Activated naive CD8-positive, alpha-beta T cell treated with anti-CD3 and anti-CD28 coated beads, Interleukin-2, amount 10 ng/mL, durations not matched to agents 7 days and 5 days (primary cell): ENCODE data around the gene CDC34. TPM values are rescaled to one million over a fixed set of nuclear protein-coding genes. Genes with fewer than 3 reads are reported as not detected.
A peak's percentile ranks its signal among the peaks of the same experiment; 100 is the strongest.
"Not testable (repeated sequence)": the region's sequence is repeated elsewhere in the genome, so short reads cannot be mapped to it uniquely, and the experiment has no call there.

Experiments
- ATAC-seq: fragments of 150-1000 bp; cut with Tn5 transposase; one replicate; pipeline ENCODE4 v1.10.0; 2021; ENCODE audit warnings: low read depth, moderate library complexity
- POLR2A ChIA-PET: fragments of 350-600 bp; sonication (Branson Sonifier 250); formaldehyde crosslinking; loops from one replicate; lab custom pipeline; 2021; ENCODE audit warnings: antibody characterized with exemption; lab: Charles Lee
- DNase-seq: peaks from one replicate; pipeline ENCODE4 v3.0.0; 2021
- H3K27ac Mint-ChIP-seq: one replicate; pipeline ENCODE4 v1.8.0; 2022; ENCODE audit warnings: mild to moderate bottlenecking, mixed read lengths
- H3K27me3 Mint-ChIP-seq: one replicate; pipeline ENCODE4 v1.8.0; 2022; ENCODE audit warnings: mild to moderate bottlenecking, moderate library complexity, mixed read lengths
- H3K36me3 Mint-ChIP-seq: one replicate; pipeline ENCODE4 v1.8.0; 2021; ENCODE audit warnings: mild to moderate bottlenecking, mixed read lengths
- H3K4me1 Mint-ChIP-seq: one replicate; pipeline ENCODE4 v1.8.0; 2021; ENCODE audit warnings: mixed read lengths
- H3K4me3 Mint-ChIP-seq: one replicate; pipeline ENCODE4 v1.8.0; 2022; ENCODE audit warnings: mild to moderate bottlenecking, moderate library complexity, mixed read lengths
- H3K9me3 Mint-ChIP-seq: one replicate; pipeline ENCODE4 v1.8.0; 2021; ENCODE audit warnings: mixed read lengths
- total RNA-seq, 2 experiments: library from RNA; stranded (reverse); gene quantifications; one replicate each; pipeline ENCODE4 v1.2.3, GENCODE V29; 2021

Gene CDC34
- total RNA-seq, 2 experiments from 2014 or later, result 49.2 to 51.5 TPM

DNA sequence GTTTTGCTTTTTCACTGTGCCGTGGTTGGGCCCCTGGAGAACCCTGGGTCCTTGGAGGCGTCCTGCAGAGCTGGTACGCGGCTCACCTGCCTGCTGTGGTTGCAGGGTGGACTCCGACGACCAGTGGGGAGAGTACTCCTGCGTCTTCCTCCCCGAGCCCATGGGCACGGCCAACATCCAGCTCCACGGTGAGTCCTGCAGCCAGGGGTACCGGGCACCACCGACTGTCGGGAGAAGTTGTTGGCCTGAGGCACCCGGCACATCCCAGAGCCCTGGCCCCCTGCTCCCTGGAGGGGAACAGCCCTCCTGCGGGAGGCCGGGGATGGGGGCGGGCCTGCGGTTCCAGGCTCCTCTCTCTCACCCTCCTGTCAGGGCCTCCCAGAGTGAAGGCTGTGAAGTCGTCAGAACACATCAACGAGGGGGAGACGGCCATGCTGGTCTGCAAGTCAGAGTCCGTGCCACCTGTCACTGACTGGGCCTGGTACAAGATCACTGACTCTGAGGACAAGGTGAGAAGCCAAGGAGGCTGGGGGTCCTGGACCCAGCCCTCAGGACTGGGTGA lies 48.8 kb downstream of the CDC34 start:
- ATAC-seq (no peak), DNase-seq (no peak)
- no peaks in the 10 kb centered on the region for H3K27me3 Mint-ChIP-seq
- POLR2A ChIA-PET, result no interaction called here
- no peaks in the 10 kb centered on the region for H3K36me3 Mint-ChIP-seq
- peaks cover 4% of the 10 kb centered on the region for H3K4me1 Mint-ChIP-seq
- no peaks in the 10 kb centered on the region for H3K9me3 Mint-ChIP-seq
- H3K27ac Mint-ChIP-seq, result no peak overlapping the region
- no peak overlapping the region for H3K4me3 Mint-ChIP-seq

DNA sequence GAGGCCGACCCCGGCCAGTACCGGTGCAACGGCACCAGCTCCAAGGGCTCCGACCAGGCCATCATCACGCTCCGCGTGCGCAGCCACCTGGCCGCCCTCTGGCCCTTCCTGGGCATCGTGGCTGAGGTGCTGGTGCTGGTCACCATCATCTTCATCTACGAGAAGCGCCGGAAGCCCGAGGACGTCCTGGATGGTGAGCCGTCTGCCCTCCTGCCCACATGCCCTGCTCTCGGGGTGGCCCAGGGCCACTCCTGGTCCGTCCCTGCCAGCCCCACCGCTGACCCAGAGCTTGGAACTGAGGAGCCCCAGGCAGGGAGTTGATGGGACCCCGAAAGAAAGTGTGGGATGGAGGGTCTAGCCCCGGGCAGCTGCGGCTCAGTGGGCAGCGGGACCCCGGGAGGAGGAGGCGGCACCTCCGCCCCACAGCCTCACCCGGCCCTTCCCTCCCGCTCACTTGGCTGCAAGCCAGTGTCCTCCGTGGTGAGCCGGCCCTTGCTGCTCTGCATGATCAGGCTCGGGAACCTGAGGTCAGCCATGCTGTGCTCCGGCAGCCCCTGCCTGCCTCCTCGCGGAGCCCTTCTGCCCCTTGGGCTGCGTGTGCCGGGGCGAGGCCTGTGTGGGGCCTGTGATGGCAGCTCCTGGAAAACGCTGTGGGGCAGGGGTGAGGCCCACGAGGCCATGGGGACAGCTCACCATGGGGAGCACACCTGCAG lies 50.0 kb downstream of the CDC34 start:
- H3K27me3 Mint-ChIP-seq, result no peaks in the 10 kb centered on the region
- no peaks in the 10 kb centered on the region for H3K36me3 Mint-ChIP-seq
- H3K27ac Mint-ChIP-seq, result no peak overlapping the region
- peaks cover 2% of the 10 kb centered on the region for H3K4me1 Mint-ChIP-seq
- H3K4me3 Mint-ChIP-seq, result no peak overlapping the region
- POLR2A ChIA-PET, result no interaction called here
- H3K9me3 Mint-ChIP-seq, result no peaks in the 10 kb centered on the region
- ATAC-seq (no peak), DNase-seq (no peak)

DNA sequence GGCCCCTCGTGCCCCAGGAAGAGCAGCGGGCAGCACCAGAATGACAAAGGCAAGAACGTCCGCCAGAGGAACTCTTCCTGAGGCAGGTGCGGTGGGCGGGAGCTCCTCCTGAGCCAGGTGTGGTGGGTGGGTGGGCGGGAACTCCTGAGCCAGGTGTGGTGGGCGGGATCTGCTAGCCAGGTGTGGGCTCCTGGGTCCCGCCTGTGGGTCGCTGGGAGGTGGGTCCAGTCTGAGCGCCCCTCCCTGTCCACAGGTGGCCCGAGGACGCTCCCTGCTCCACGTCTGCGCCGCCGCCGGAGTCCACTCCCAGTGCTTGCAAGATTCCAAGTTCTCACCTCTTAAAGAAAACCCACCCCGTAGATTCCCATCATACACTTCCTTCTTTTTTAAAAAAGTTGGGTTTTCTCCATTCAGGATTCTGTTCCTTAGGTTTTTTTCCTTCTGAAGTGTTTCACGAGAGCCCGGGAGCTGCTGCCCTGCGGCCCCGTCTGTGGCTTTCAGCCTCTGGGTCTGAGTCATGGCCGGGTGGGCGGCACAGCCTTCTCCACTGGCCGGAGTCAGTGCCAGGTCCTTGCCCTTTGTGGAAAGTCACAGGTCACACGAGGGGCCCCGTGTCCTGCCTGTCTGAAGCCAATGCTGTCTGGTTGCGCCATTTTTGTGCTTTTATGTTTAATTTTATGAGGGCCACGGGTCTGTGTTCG lies 51.1 kb downstream of the CDC34 start:
- POLR2A ChIA-PET, result no interaction called here
- DNase-seq, result no peak
- Mint-ChIP-seq H3K9me3 (no peaks in the 10 kb centered on the region), H3K4me3 (no peak overlapping the region), H3K27ac (no peak overlapping the region), H3K36me3 (no peaks in the 10 kb centered on the region), H3K4me1 (no peaks in the 10 kb centered on the region), H3K27me3 (peaks cover under 1% of the 10 kb centered on the region)
- ATAC-seq, result no peak

- no peak overlapping the region for H3K27ac Mint-ChIP-seq
- H3K36me3 Mint-ChIP-seq, result no peaks in the 10 kb centered on the region
- POLR2A ChIA-PET, result interaction anchor here (1.1 kb wide), 1 partner anchor 52 kb away, joined by 3 read pairs; the partner anchor contains the start of gene CDC34
- no peaks in the 10 kb centered on the region for H3K9me3 Mint-ChIP-seq
- DNase-seq, result no peak
- no peaks in the 10 kb centered on the region for H3K4me1 Mint-ChIP-seq
- peaks cover 7% of the 10 kb centered on the region for H3K27me3 Mint-ChIP-seq
- no peak overlapping the region for H3K4me3 Mint-ChIP-seq
- ATAC-seq, result no peak
Observed at GRCh38 chr19:583198-583967, 51.8 kb downstream of the CDC34 start.

- Mint-ChIP-seq H3K4me3 (no peak overlapping the region), H3K9me3 (no peaks in the 10 kb centered on the region), H3K4me1 (no peaks in the 10 kb centered on the region), H3K27ac (no peak overlapping the region), H3K27me3 (peaks cover 11% of the 10 kb centered on the region), H3K36me3 (no peaks in the 10 kb centered on the region)
- POLR2A ChIA-PET, result interaction anchor here (1.0 to 1.1 kb wide), 3 partner anchors 50 to 77 kb away, joined by 3 to 5 read pairs (median 3); partner anchors contain the start of gene CDC34
- DNase-seq (no peak), ATAC-seq (no peak)
Observed at GRCh38 chr19:583968-584239, 52.3 kb downstream of the CDC34 start.

GRCh38 chr19:584240-585001 lies 52.9 kb downstream of the CDC34 start:
- ATAC-seq, result peak; percentile 64
- H3K4me1 Mint-ChIP-seq, result no peaks in the 10 kb centered on the region
- no peak overlapping the region for H3K27ac Mint-ChIP-seq
- H3K4me3 Mint-ChIP-seq, result no peak overlapping the region
- no peaks in the 10 kb centered on the region for H3K36me3 Mint-ChIP-seq
- POLR2A ChIA-PET, result interaction anchor here (0.5 to 1.1 kb wide), 4 partner anchors 50 to 416 kb away, joined by 3 to 5 read pairs (median 3); partner anchors contain the start of gene CDC34
- DNase-seq, result peak; percentile 82
- H3K9me3 Mint-ChIP-seq, result no peaks in the 10 kb centered on the region
- peaks cover 13% of the 10 kb centered on the region for H3K27me3 Mint-ChIP-seq

- H3K36me3 Mint-ChIP-seq, H3K4me1 Mint-ChIP-seq, H3K27ac Mint-ChIP-seq, ATAC-seq, H3K4me3 Mint-ChIP-seq, H3K9me3 Mint-ChIP-seq, DNase-seq: not testable (repeated sequence)
- POLR2A ChIA-PET, result interaction anchor here (0.5 to 1.1 kb wide), 2 partner anchors 76 to 416 kb away, joined by 3 read pairs; no protein-coding TSS in a partner anchor
- peaks cover 13% of the 10 kb centered on the region for H3K27me3 Mint-ChIP-seq
Observed at GRCh38 chr19:585146-585545, 53.6 kb downstream of the CDC34 start.

GRCh38 chr19:585551-586110 lies 54.1 kb downstream of the CDC34 start:
- POLR2A ChIA-PET, result no interaction called here
- no peaks in the 10 kb centered on the region for H3K4me1 Mint-ChIP-seq
- H3K4me3 Mint-ChIP-seq, result no peak overlapping the region
- DNase-seq (no peak), ATAC-seq (no peak)
- H3K27me3 Mint-ChIP-seq, result peaks cover 13% of the 10 kb centered on the region
- H3K36me3 Mint-ChIP-seq, result no peaks in the 10 kb centered on the region
- H3K9me3 Mint-ChIP-seq, result no peaks in the 10 kb centered on the region
- H3K27ac Mint-ChIP-seq, result no peak overlapping the region

DNA sequence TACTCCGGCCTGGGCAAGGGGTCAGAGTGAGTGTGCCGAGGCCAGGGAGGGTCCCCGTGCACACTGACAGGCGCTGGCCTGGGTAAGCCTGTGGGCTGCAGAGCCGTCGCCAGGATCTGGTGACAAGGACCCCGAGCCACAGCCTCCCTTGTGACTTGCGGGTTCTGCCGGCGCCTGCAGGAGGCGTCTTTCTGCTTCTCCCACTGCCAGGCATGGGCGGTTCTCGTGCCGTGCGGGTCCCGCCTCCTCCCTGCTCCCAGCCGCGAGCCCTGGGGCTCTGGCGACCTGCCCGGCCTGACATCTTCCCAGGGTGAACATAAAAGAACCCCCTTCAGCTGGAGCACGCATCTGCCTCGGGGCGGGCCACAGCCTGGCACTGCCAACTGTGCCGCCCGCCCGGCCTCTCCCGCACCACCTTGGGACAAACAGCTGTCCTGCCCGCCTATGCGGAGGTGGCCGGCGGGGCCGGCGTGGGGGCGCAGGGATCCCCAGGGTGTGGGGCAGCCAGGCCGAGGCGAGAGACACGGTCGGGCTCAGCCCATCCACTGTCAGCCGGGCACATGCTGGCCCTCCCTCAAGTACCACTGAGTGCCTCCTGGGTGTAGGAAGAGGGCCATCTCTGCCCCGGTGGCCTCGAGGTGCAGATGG lies 56.7 kb downstream of the CDC34 start:
- H3K27ac Mint-ChIP-seq, result no peak overlapping the region
- H3K4me3 Mint-ChIP-seq, result no peak overlapping the region
- H3K36me3 Mint-ChIP-seq, result no peaks in the 10 kb centered on the region
- peaks cover 21% of the 10 kb centered on the region for H3K27me3 Mint-ChIP-seq
- H3K4me1 Mint-ChIP-seq, result no peaks in the 10 kb centered on the region
- ATAC-seq, result peak; percentile 34
- POLR2A ChIA-PET, result no interaction called here
- DNase-seq, result peak; percentile 69
- H3K9me3 Mint-ChIP-seq, result no peaks in the 10 kb centered on the region

GRCh38 chr19:588741-589692 lies 57.5 kb downstream of the CDC34 start:
- peaks cover 27% of the 10 kb centered on the region for H3K27me3 Mint-ChIP-seq
- H3K36me3 Mint-ChIP-seq, result no peaks in the 10 kb centered on the region
- H3K9me3 Mint-ChIP-seq, result no peaks in the 10 kb centered on the region
- H3K4me1 Mint-ChIP-seq, result no peaks in the 10 kb centered on the region
- POLR2A ChIA-PET, result no interaction called here
- ATAC-seq (no peak), DNase-seq (no peak)
- H3K27ac Mint-ChIP-seq, result no peak overlapping the region
- no peak overlapping the region for H3K4me3 Mint-ChIP-seq

DNA sequence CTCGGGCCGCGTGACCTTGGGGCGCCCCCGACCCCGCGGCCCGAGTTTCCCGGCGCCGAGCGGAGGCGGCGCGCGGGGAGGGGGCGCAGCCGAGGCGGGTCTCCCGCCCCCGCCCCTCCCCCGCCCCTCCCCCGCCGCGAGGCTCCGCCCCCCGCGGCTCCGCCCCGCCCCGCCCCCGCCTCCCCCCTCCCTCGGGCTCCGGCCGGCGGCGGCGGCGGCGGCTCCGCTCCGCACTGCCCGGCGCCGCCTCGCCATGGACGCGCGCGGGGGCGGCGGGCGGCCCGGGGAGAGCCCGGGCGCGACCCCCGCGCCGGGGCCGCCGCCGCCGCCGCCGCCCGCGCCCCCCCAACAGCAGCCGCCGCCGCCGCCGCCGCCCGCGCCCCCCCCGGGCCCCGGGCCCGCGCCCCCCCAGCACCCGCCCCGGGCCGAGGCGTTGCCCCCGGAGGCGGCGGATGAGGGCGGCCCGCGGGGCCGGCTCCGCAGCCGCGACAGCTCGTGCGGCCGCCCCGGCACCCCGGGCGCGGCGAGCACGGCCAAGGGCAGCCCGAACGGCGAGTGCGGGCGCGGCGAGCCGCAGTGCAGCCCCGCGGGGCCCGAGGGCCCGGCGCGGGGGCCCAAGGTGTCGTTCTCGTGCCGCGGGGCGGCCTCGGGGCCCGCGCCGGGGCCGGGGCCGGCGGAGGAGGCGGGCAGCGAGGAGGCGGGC lies 58.3 kb downstream of the CDC34 start, which contains the start of gene HCN2:
HCN2 (plus strand) TSS at position 189 of the 703 bp plus-strand sequence; CDS start at position 254, 65 bp downstream.
- no peak for DNase-seq
- Mint-ChIP-seq H3K9me3 (no peaks in the 10 kb centered on the region), H3K27ac (no peak within 1 kb of the TSS), H3K36me3 (no peaks in the 10 kb centered on the region), H3K4me3 (no peak within 1 kb of the TSS), H3K4me1 (no peaks in the 10 kb centered on the region), H3K27me3 (peaks cover 27% of the 10 kb centered on the region)
- POLR2A ChIA-PET, result no interaction called here
- ATAC-seq, result no peak
